CD14-positive monocyte (primary cell): ENCODE measurements around the gene PAOX. TPM values are rescaled to one million over a fixed set of nuclear protein-coding genes. Genes with fewer than 3 reads are reported as not detected.

Experiments used
- DNase-seq, 3 donors: peaks; one replicate each; pipeline ENCODE4 v3.0.0-alpha.2; 2011 to 2022
- H2AFZ ChIP-seq: 2 replicates; pipeline ENCODE4 v1.6.0; 2012; ENCODE audit warnings: mild to moderate bottlenecking, low read depth, low read length, inconsistent platforms; ENCODE audit not compliant: insufficient read depth, poor library complexity, severe bottlenecking
- H3K27ac ChIP-seq, 2 donors: 1 replicate in 1 of 2; 2 replicates in 1 of 2; pipeline ENCODE4 v1.5.1; 2012 to 2013; ENCODE audit warnings: low read length in 2 of 2, control low read depth in 1 of 2, inconsistent platforms in 1 of 2, low read depth in 1 of 2, mild to moderate bottlenecking in 1 of 2
- H3K27me3 ChIP-seq, 2 donors: one replicate each; pipeline versions ENCODE4 v1.6.0 to v1.6.1; 2011 to 2013; ENCODE audit warnings: low read length in 2 of 2; ENCODE audit not compliant: control insufficient read depth in 2 of 2, insufficient read depth in 2 of 2
- H3K36me3 ChIP-seq, 2 donors: replicated peaks in 1 of 2; 1 replicate in 1 of 2; 2 replicates in 1 of 2; pipeline versions ENCODE4 v1.5.1 to v1.6.1; 2012 to 2013; ENCODE audit warnings: low read length in 2 of 2, control low read depth in 1 of 2, inconsistent platforms in 1 of 2, mild to moderate bottlenecking in 1 of 2; ENCODE audit not compliant: insufficient read depth in 2 of 2, control insufficient read depth in 1 of 2
- H3K4me1 ChIP-seq, 2 donors: 1 replicate in 1 of 2; 2 replicates in 1 of 2; pipeline versions ENCODE4 v1.5.1 to v1.6.1; 2012 to 2013; ENCODE audit warnings: low read length in 2 of 2, control low read depth in 1 of 2, inconsistent platforms in 1 of 2, mild to moderate bottlenecking in 1 of 2, moderate library complexity in 1 of 2; ENCODE audit not compliant: insufficient read depth in 2 of 2, control insufficient read depth in 1 of 2
- H3K4me2 ChIP-seq: replicated peaks from 2 replicates; pipeline ENCODE3; 2012; ENCODE audit warnings: low read length, moderate library complexity, mild to moderate bottlenecking; ENCODE audit not compliant: poor library complexity, severe bottlenecking; ENCODE audit errors: extremely low read depth
- H3K4me3 ChIP-seq, 3 experiments: fragments of 200-600 bp in 1 of 3; sonication (generic) in 1 of 3; replicated peaks in 1 of 3; 1 replicate in 2 of 3; 2 replicates in 1 of 3; pipeline ENCODE4 v1.5.1; 2011 to 2013; ENCODE audit warnings: low read length in 3 of 3, mild to moderate bottlenecking in 3 of 3, control low read depth in 2 of 3, low read depth in 2 of 3, inconsistent platforms in 1 of 3, moderate library complexity in 1 of 3
- H3K79me2 ChIP-seq: 2 replicates; pipeline ENCODE4 v1.6.0; 2012; ENCODE audit warnings: mild to moderate bottlenecking, control low read depth, inconsistent platforms, low read length, moderate library complexity; ENCODE audit not compliant: insufficient read depth
- H3K9ac ChIP-seq: 2 replicates; pipeline ENCODE4 v1.6.0; 2017; ENCODE audit warnings: low read length, mild to moderate bottlenecking; ENCODE audit not compliant: insufficient read depth, poor library complexity, severe bottlenecking
- H3K9me3 ChIP-seq, 2 donors: replicated peaks in 1 of 2; 1 replicate in 1 of 2; 2 replicates in 1 of 2; pipeline versions ENCODE4 v1.5.1 to v1.6.1; 2012 to 2013; ENCODE audit warnings: low read length in 2 of 2, control low read depth in 1 of 2; ENCODE audit not compliant: control insufficient read depth in 1 of 2, insufficient read depth in 1 of 2
- H4K20me1 ChIP-seq: 2 replicates; pipeline ENCODE4 v1.6.0; 2012; ENCODE audit warnings: mild to moderate bottlenecking, low read length, control low read depth, moderate library complexity; ENCODE audit not compliant: insufficient read depth
- H3K27ac Mint-ChIP-seq, 7 donors: one replicate each; pipeline ENCODE4 v1.8.0; 2020; ENCODE audit warnings: mild to moderate bottlenecking in 7 of 7, mixed read lengths in 7 of 7, moderate library complexity in 6 of 7, inconsistent platforms in 2 of 7
- H3K27me3 Mint-ChIP-seq, 3 donors: one replicate each; pipeline ENCODE4 v1.8.0; 2021 to 2022; ENCODE audit warnings: low read depth in 3 of 3, mild to moderate bottlenecking in 3 of 3, mixed read lengths in 3 of 3, moderate library complexity in 3 of 3, inconsistent platforms in 1 of 3
- H3K36me3 Mint-ChIP-seq, 2 donors: one replicate each; pipeline ENCODE4 v1.8.0; 2020; ENCODE audit warnings: mixed read lengths in 2 of 2, inconsistent platforms in 1 of 2, mild to moderate bottlenecking in 1 of 2
- H3K4me1 Mint-ChIP-seq: one replicate; pipeline ENCODE4 v1.8.0; 2020; ENCODE audit warnings: mild to moderate bottlenecking, mixed read lengths
- H3K4me3 Mint-ChIP-seq, 2 donors: one replicate each; pipeline ENCODE4 v1.8.0; 2020; ENCODE audit warnings: mild to moderate bottlenecking in 2 of 2, mixed read lengths in 2 of 2, moderate library complexity in 1 of 2
- H3K9me3 Mint-ChIP-seq, 7 donors: one replicate each; pipeline ENCODE4 v1.8.0; 2020 to 2022; ENCODE audit warnings: mixed read lengths in 7 of 7, mild to moderate bottlenecking in 6 of 7, moderate library complexity in 6 of 7, inconsistent platforms in 2 of 7
- CTCF ChIP-seq: fragments of 200-600 bp; IDR thresholded peaks from one replicate; pipeline ENCODE4 v1.8.0; 2022; ENCODE audit warnings: antibody characterized with exemption, mild to moderate bottlenecking
- WGBS: methylation state at CpG from one replicate; pipeline ENCODE4 v1.1.5; 2013; ENCODE audit warnings: missing lambda C conversion rate; ENCODE audit not compliant: insufficient coverage; 5-methylcytosine and 5-hydroxymethylcytosine counted together
- intact Hi-C, 2 donors: fragments of 100-400 bp; cut with micrococcal nuclease; formaldehyde crosslinking; loops; one replicate each; pipeline versions ENCODE4 v1.15.0 to v1.15.1; 2023
- polyA plus RNA-seq, 3 donors: library from polyadenylated mRNA; depleted of rRNA in 1 of 3; unstranded in 2 of 3; stranded (reverse) in 1 of 3; fragments of 300-500 nt in 2 of 3; fragments of >200 nt in 1 of 3; fragmentation: Illumina TruSeq in 2 of 3; gene quantifications; 1 replicate in 2 of 3; 2 replicates in 1 of 3; pipeline ENCODE4 v1.2.3, GENCODE V29; 2012 to 2021

Gene PAOX
- polyA plus RNA-seq, 3 donors: 3.9 to 9.5 (median 9.3) TPM

DNA sequence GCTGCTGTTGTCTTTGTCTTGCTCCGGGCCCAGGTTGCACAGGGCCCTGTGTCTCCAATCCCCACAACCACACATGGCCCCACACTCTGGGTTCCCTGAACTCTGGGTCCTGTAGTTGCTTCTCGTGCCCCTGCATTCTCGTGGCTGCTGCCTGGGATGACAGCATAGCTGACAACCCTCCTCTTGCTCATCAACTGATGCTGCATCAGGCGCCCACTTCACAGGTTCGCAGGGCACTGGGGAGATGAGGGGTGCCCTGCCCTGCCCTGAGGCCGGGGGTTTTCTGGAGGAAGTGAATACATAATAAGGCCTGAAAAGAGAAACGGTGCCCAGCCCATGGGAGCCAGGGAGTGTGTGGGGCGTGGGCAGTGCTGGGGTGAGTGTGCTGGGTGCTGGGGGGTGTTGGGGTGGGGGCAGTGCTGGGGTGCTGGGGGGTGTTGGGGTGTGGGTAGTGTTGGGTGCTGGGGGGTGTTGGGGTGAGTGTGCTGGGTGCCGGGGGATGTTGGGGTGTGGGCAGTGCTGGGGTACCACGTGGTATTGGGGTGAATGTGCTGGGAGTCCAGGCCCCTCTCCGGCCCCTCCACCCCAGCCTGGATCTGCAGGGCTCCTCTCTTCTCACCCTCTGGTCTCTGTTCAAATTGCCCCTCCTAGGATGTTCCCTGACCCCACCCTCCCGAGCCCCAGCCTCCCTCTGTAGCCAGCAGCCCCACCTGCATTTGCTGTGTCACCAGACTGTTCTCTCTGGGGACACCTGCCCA, 12.9 kb downstream of the PAOX start:
- Mint-ChIP-seq H3K27ac (peak overlapping the region in 2 of 7 donors; percentile 35 to 77), H3K36me3 (peaks cover 11 to 12% of the 10 kb centered on the region in 2 donors), H3K27me3 (peaks cover 0 to 2% (median under 1%) of the 10 kb centered on the region in 3 donors), H3K9me3 (peaks cover 0 to 2% (median 0%) of the 10 kb centered on the region in 7 donors), H3K4me1 (peaks cover 37% of the 10 kb centered on the region), H3K4me3 (no peak overlapping the region)
- no peak overlapping the region for H3K27ac ChIP-seq
- TF ChIP-seq CTCF: no peak
- no peaks in the 10 kb centered on the region for H3K9me3 ChIP-seq
- 77% methylated on average over 3 of the region's 12 CpGs for WGBS
- H3K9ac ChIP-seq: no peak overlapping the region
- peaks cover 37 to 41% of the 10 kb centered on the region in 2 donors for H3K4me1 ChIP-seq
- H3K4me3 ChIP-seq: no peak overlapping the region
- H3K36me3 ChIP-seq: peaks cover 8 to 14% of the 10 kb centered on the region in 2 donors
- intact Hi-C loops: no loop called here
- H3K4me2 ChIP-seq: no peak overlapping the region
- no peaks in the 10 kb centered on the region for H3K27me3 ChIP-seq
- no peak overlapping the region for H2AFZ ChIP-seq
- H3K79me2 ChIP-seq: peaks cover 20% of the 10 kb centered on the region
- no peaks in the 10 kb centered on the region for H4K20me1 ChIP-seq
- DNase-seq: no peak

DNA sequence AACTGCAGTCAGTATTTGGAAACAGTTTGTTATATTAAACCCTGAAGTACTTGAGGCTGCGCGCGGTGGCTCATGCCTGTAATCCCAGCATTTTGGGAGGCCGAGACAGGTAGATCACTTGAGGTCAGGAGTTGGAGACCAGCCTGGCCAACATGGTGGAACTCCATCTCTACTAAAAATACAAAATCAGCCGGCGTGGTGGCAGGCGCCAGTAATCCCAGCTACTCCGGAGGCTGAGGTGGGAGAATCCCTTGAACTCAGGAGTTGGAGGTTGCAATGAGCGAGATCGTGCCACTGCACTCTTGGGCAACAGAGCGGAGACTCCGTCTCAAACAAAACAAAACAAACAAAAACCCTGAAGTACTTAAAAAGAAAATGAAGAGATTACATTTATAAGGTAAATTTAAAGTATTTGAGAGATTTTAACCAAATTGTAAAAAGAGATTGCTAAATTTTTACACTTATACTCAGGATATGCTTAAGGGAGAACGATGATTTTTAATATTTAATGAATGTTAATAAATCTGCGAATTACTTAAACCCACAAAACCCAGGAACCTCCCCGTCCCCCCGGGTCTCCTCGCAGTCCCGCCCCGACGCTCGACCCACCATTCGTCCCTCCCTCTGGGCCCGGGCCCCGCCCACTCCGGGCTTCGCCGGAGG, 14.5 kb downstream of the PAOX start:
- Mint-ChIP-seq H3K27me3 (peaks cover 0 to 3% (median 2%) of the 10 kb centered on the region in 3 donors), H3K9me3 (peaks cover 0 to 3% (median 0%) of the 10 kb centered on the region in 7 donors), H3K27ac (peak overlapping the region in 6 of 7 donors; percentile 63 to 87 (median 79)), H3K36me3 (peaks cover 25 to 28% of the 10 kb centered on the region in 2 donors), H3K4me3 (peak overlapping the region; percentile 84 to 94), H3K4me1 (peaks cover 32% of the 10 kb centered on the region)
- TF ChIP-seq CTCF: no peak
- H3K9ac ChIP-seq: peak overlapping the region; percentile 81
- no peaks in the 10 kb centered on the region for H3K27me3 ChIP-seq
- no peak for DNase-seq
- peak overlapping the region; percentile 96 for H2AFZ ChIP-seq
- H3K27ac ChIP-seq: peak overlapping the region; percentile 16 to 90
- H3K4me1 ChIP-seq: peaks cover 33 to 37% of the 10 kb centered on the region in 2 donors
- H3K79me2 ChIP-seq: peaks cover 22% of the 10 kb centered on the region
- intact Hi-C loops: no loop called here
- peaks cover 16 to 27% of the 10 kb centered on the region in 2 donors for H3K36me3 ChIP-seq
- peak overlapping the region; percentile 98 for H3K4me2 ChIP-seq
- 19% methylated on average over 16 of the region's 27 CpGs for WGBS
- no peaks in the 10 kb centered on the region for H4K20me1 ChIP-seq
- H3K4me3 ChIP-seq: peak overlapping the region; percentile 20 to 92 (median 82)
- H3K9me3 ChIP-seq: no peaks in the 10 kb centered on the region
